ENCODE results near the gene SAMD4A. TPM values are rescaled to one million over a fixed set of nuclear protein-coding genes. Genes with fewer than 3 reads are reported as not detected.

SAMD4A gene
- total RNA-seq, 4 donors from 2014 or later = 17.0 to 39.6 (median 21.3) TPM

GRCh38 chr14:54667764-54668163 is 100.8 kb downstream of the SAMD4A start:
- peaks cover 0 to 4% (median 0%) of the 10 kb centered on the region in 4 donors for H3K4me1 ChIP-seq
- no peak for DNase-seq
- H3K4me3 ChIP-seq = no peak overlapping the region
- H3K27me3 ChIP-seq = no peaks in the 10 kb centered on the region
- TF ChIP-seq CTCF (IDR thresholded peaks at IDR 0.05) = no peak
- no peak for TF ChIP-seq POLR2A (IDR thresholded peaks at IDR 0.05)
- no peak overlapping the region for H3K27ac ChIP-seq
- no peaks in the 10 kb centered on the region for H3K36me3 ChIP-seq
- no peaks in the 10 kb centered on the region for H3K9me3 ChIP-seq

GRCh38 chr14:54669721-54670561 is 103.0 kb downstream of the SAMD4A start:
- no peaks in the 10 kb centered on the region for H3K27me3 ChIP-seq
- H3K4me1 ChIP-seq = peaks cover 0 to 4% (median 0%) of the 10 kb centered on the region in 4 donors
- H3K36me3 ChIP-seq = no peaks in the 10 kb centered on the region
- peak overlapping the region in 1 of 4 donors; percentile 47 for H3K27ac ChIP-seq
- DNase-seq = peak in 1 of 3 donors; percentile 52
- TF ChIP-seq POLR2A (IDR thresholded peaks at IDR 0.05) = no peak
- no peak for TF ChIP-seq CTCF (IDR thresholded peaks at IDR 0.05)
- H3K4me3 ChIP-seq = no peak overlapping the region
- no peaks in the 10 kb centered on the region for H3K9me3 ChIP-seq

- Histone ChIP-seq H3K27ac (peak overlapping the region in 1 of 4 donors; percentile 74), H3K4me1 (peaks cover 0 to 4% (median 0%) of the 10 kb centered on the region in 4 donors), H3K4me3 (no peak overlapping the region), H3K36me3 (no peaks in the 10 kb centered on the region), H3K9me3 (no peaks in the 10 kb centered on the region), H3K27me3 (no peaks in the 10 kb centered on the region)
- no peak for DNase-seq
- no peak for TF ChIP-seq POLR2A (IDR thresholded peaks at IDR 0.05)
- no peak for TF ChIP-seq CTCF (IDR thresholded peaks at IDR 0.05)
Measured at GRCh38 chr14:54671537-54671936, 104.6 kb downstream of the SAMD4A start.

- Histone ChIP-seq H3K4me3 (no peak overlapping the region), H3K4me1 (peaks cover 0 to 4% (median 0%) of the 10 kb centered on the region in 4 donors), H3K27ac (peak overlapping the region in 1 of 4 donors; percentile 74), H3K9me3 (no peaks in the 10 kb centered on the region), H3K36me3 (no peaks in the 10 kb centered on the region), H3K27me3 (no peaks in the 10 kb centered on the region)
- TF ChIP-seq POLR2A (IDR thresholded peaks at IDR 0.05) (no peak), CTCF (IDR thresholded peaks at IDR 0.05) (no peak)
- DNase-seq = no peak
Measured at GRCh38 chr14:54672181-54672580, 105.3 kb downstream of the SAMD4A start.

- Histone ChIP-seq H3K27me3 (no peaks in the 10 kb centered on the region), H3K9me3 (no peaks in the 10 kb centered on the region), H3K4me3 (no peak overlapping the region), H3K36me3 (no peaks in the 10 kb centered on the region), H3K27ac (peak overlapping the region in 2 of 4 donors; percentile 29 to 74), H3K4me1 (peaks cover 0 to 4% (median 0%) of the 10 kb centered on the region in 4 donors)
- no peak for DNase-seq
- TF ChIP-seq CTCF (IDR thresholded peaks at IDR 0.05) = no peak
- no peak for TF ChIP-seq POLR2A (IDR thresholded peaks at IDR 0.05)
Measured at GRCh38 chr14:54672688-54673087, 105.8 kb downstream of the SAMD4A start.
